HEK293 (cell line): ENCODE measurements around the gene AMACR.

ENCODE experiments used
- CTCF ChIP-seq: fragments of 450-650 bp; formaldehyde crosslinking; IDR thresholded peaks from 2 replicates; pipeline ENCODE4 v1.5.1; 2016; ENCODE audit warnings: missing biosample characterization, missing genetic modification characterization
- GLIS1 ChIP-seq: fragments of 450-650 bp; formaldehyde crosslinking; IDR thresholded peaks from 2 replicates; pipeline ENCODE4 v1.5.1; 2016; ENCODE audit warnings: missing biosample characterization, missing genetic modification characterization
- KLF16 ChIP-seq: fragments of 450-650 bp; formaldehyde crosslinking; IDR thresholded peaks from 2 replicates; pipeline ENCODE4 v1.5.1; 2017; ENCODE audit warnings: missing biosample characterization, missing genetic modification characterization
- YY1 ChIP-seq: fragments of 450-650 bp; formaldehyde crosslinking; IDR thresholded peaks from 2 replicates; pipeline ENCODE4 v1.5.1; 2018; ENCODE audit warnings: missing biosample characterization, missing genetic modification characterization
- ZFP41 ChIP-seq: fragments of 450-650 bp; formaldehyde crosslinking; IDR thresholded peaks from 2 replicates; pipeline ENCODE4 v1.5.1; 2016; ENCODE audit warnings: missing biosample characterization, missing genetic modification characterization, borderline replicate concordance
- ZNF184 ChIP-seq: fragments of 450-650 bp; IDR thresholded peaks from 2 replicates; pipeline ENCODE4 v1.5.1; 2018; ENCODE audit warnings: missing biosample characterization, mild to moderate bottlenecking, missing genetic modification characterization

GRCh38 chr5:33966805-33967204 is 41.0 kb downstream of the AMACR start:
- TF ChIP-seq CTCF (no peak), YY1 (tag by site-specific recombination) (no peak), ZNF184 (tag by site-specific recombination) (no peak), KLF16 (tag by site-specific recombination) (no peak), GLIS1 (tag by site-specific recombination) (no peak), ZFP41 (no peak)
